DMS 273 treated with DMSO at 0.1 percent for 48 hours (cell line): Measurements from ENCODE around the gene PAAF1.

ENCODE experiments used
- DNase-seq: peaks from one replicate; lab custom pipeline; 2025; lab: John Stamatoyannopoulos, UW

The PAAF1 gene

GRCh38 chr11:73972620-73973449 is 96.0 kb downstream of the PAAF1 start:
- no peak for DNase-seq

- DNase-seq: no peak
Measured at GRCh38 chr11:73974604-73975478, 98.0 kb downstream of the PAAF1 start.

- DNase-seq: no peak
Measured at GRCh38 chr11:73975479-73975757, 98.6 kb downstream of the PAAF1 start.

- no peak for DNase-seq
Measured at GRCh38 chr11:73976451-73977151, 99.8 kb downstream of the PAAF1 start.

GRCh38 chr11:73977856-73978519 is 101.2 kb downstream of the PAAF1 start:
- no peak for DNase-seq

GRCh38 chr11:73978576-73979086 is 101.8 kb downstream of the PAAF1 start:
- DNase-seq: no peak

GRCh38 chr11:73980001-73980961 is 103.5 kb downstream of the PAAF1 start:
- DNase-seq: no peak
